Nephron progenitor cell (in vitro differentiated cells): Measurements from ENCODE around the gene ZIM2.

ENCODE experiments used
- DNase-seq: peaks from one replicate; pipeline ENCODE4 v3.0.0; 2021
- H3K27ac Mint-ChIP-seq: 2 replicates; pipeline ENCODE4 v1.8.0; 2021; ENCODE audit warnings: mild to moderate bottlenecking, moderate library complexity, mixed read lengths
- H3K27me3 Mint-ChIP-seq: 2 replicates; pipeline ENCODE4 v1.8.0; 2021; ENCODE audit warnings: mild to moderate bottlenecking, low read depth, mixed read lengths; ENCODE audit not compliant: poor library complexity
- H3K36me3 Mint-ChIP-seq: 2 replicates; pipeline ENCODE4 v1.8.0; 2021; ENCODE audit warnings: low read depth, mixed read lengths
- H3K4me1 Mint-ChIP-seq: 2 replicates; pipeline ENCODE4 v1.8.0; 2021; ENCODE audit warnings: mixed read lengths
- H3K4me3 Mint-ChIP-seq: 2 replicates; pipeline ENCODE4 v1.8.0; 2021; ENCODE audit warnings: mild to moderate bottlenecking, moderate library complexity, mixed read lengths
- H3K9me3 Mint-ChIP-seq: 2 replicates; pipeline ENCODE4 v1.8.0; 2021; ENCODE audit warnings: mild to moderate bottlenecking, moderate library complexity, mixed read lengths
- CTCF ChIP-seq: fragments of 200-600 bp; sonication (generic); IDR thresholded peaks from 2 replicates; pipeline ENCODE4 v1.5.0; 2021; ENCODE audit warnings: antibody characterized with exemption

The ZIM2 gene

GRCh38 chr19:56875717-56876116, 35.2 kb upstream of the ZIM2 start:
- H3K4me3 Mint-ChIP-seq: no peak overlapping the region
- DNase-seq: no peak
- peaks cover 5% of the 10 kb centered on the region for H3K36me3 Mint-ChIP-seq
- H3K27me3 Mint-ChIP-seq: no peaks in the 10 kb centered on the region
- H3K4me1 Mint-ChIP-seq: no peaks in the 10 kb centered on the region
- H3K9me3 Mint-ChIP-seq: peaks cover 95% of the 10 kb centered on the region
- TF ChIP-seq CTCF: no peak
- no peak overlapping the region for H3K27ac Mint-ChIP-seq

GRCh38 chr19:56874530-56874929, 34.0 kb upstream of the ZIM2 start:
- H3K4me1 Mint-ChIP-seq: no peaks in the 10 kb centered on the region
- no peak overlapping the region for H3K27ac Mint-ChIP-seq
- no peaks in the 10 kb centered on the region for H3K27me3 Mint-ChIP-seq
- H3K36me3 Mint-ChIP-seq: peaks cover 5% of the 10 kb centered on the region
- H3K9me3 Mint-ChIP-seq: peaks cover 95% of the 10 kb centered on the region
- no peak for DNase-seq
- TF ChIP-seq CTCF: no peak
- no peak overlapping the region for H3K4me3 Mint-ChIP-seq

GRCh38 chr19:56873493-56873892, 33.0 kb upstream of the ZIM2 start:
- H3K36me3 Mint-ChIP-seq: peaks cover 5% of the 10 kb centered on the region
- H3K27ac Mint-ChIP-seq: no peak overlapping the region
- H3K4me3 Mint-ChIP-seq: no peak overlapping the region
- peaks cover 95% of the 10 kb centered on the region for H3K9me3 Mint-ChIP-seq
- no peaks in the 10 kb centered on the region for H3K4me1 Mint-ChIP-seq
- H3K27me3 Mint-ChIP-seq: no peaks in the 10 kb centered on the region
- TF ChIP-seq CTCF: no peak
- no peak for DNase-seq

- Mint-ChIP-seq H3K27ac (no peak overlapping the region), H3K4me1 (no peaks in the 10 kb centered on the region), H3K27me3 (no peaks in the 10 kb centered on the region), H3K4me3 (no peak overlapping the region), H3K9me3 (peaks cover 91% of the 10 kb centered on the region), H3K36me3 (peaks cover 5% of the 10 kb centered on the region)
- no peak for DNase-seq
- TF ChIP-seq CTCF: no peak
These were observed 29.4 kb upstream of the ZIM2 start for GRCh38 chr19:56869886-56870285.

- no peaks in the 10 kb centered on the region for H3K27me3 Mint-ChIP-seq
- H3K36me3 Mint-ChIP-seq: peaks cover 5% of the 10 kb centered on the region
- no peak overlapping the region for H3K4me3 Mint-ChIP-seq
- H3K9me3 Mint-ChIP-seq: peaks cover 91% of the 10 kb centered on the region
- no peaks in the 10 kb centered on the region for H3K4me1 Mint-ChIP-seq
- TF ChIP-seq CTCF: no peak
- no peak overlapping the region for H3K27ac Mint-ChIP-seq
- no peak for DNase-seq
These were observed 27.9 kb upstream of the ZIM2 start for GRCh38 chr19:56868446-56868845.

- Mint-ChIP-seq H3K27me3 (no peaks in the 10 kb centered on the region), H3K4me3 (no peak overlapping the region), H3K4me1 (no peaks in the 10 kb centered on the region), H3K9me3 (peaks cover 92% of the 10 kb centered on the region), H3K36me3 (no peaks in the 10 kb centered on the region), H3K27ac (no peak overlapping the region)
- no peak for DNase-seq
- TF ChIP-seq CTCF: no peak
These were observed 26.0 kb upstream of the ZIM2 start for GRCh38 chr19:56866538-56866937.
